ENCODE measurements around the gene CYTIP. TPM values are rescaled to one million over a fixed set of nuclear protein-coding genes. Genes with fewer than 3 reads are reported as not detected.

Gene CYTIP
- total and polyA plus RNA-seq, 7 donors = 0.21 to 2.3 (median 0.48) TPM

GRCh38 chr2:157419031-157419575 lies 24.8 kb downstream of the CYTIP start:
- no peaks in the 10 kb centered on the region for H3K4me1 ChIP-seq
- no peak for DNase-seq
- no peaks in the 10 kb centered on the region for H3K36me3 ChIP-seq (ENCODE audit: insufficient read depth in 1 of 2, low read depth in 1 of 2)
- no peak overlapping the region for H3K4me3 ChIP-seq
- no peak for ATAC-seq
- H3K27me3 ChIP-seq (ENCODE audit: insufficient read depth in 3 of 3, low read length in 2 of 3) = peaks cover 0 to 1% (median 0%) of the 10 kb centered on the region in 3 donors
- intact Hi-C loops (cut with DNase I) = no loop called here
- 82 to 84% (median 84%) methylated on average over 12 of the region's 12 CpGs for WGBS, 3 donors
- H3K9me3 ChIP-seq = no peaks in the 10 kb centered on the region
- no peak overlapping the region for H3K27ac ChIP-seq
- TF ChIP-seq CTCF (IDR thresholded peaks at IDR 0.05) = no peak

GRCh38 chr2:157418239-157418641 lies 25.6 kb downstream of the CYTIP start:
- Histone ChIP-seq H3K27me3 (ENCODE audit: insufficient read depth in 3 of 3, low read length in 2 of 3) (peaks cover 0 to 1% (median 0%) of the 10 kb centered on the region in 3 donors), H3K4me3 (no peak overlapping the region), H3K9me3 (no peaks in the 10 kb centered on the region), H3K36me3 (ENCODE audit: insufficient read depth in 1 of 2, low read depth in 1 of 2) (no peaks in the 10 kb centered on the region), H3K4me1 (no peaks in the 10 kb centered on the region), H3K27ac (no peak overlapping the region)
- intact Hi-C loops (cut with DNase I) = no loop called here
- no peak for TF ChIP-seq CTCF (IDR thresholded peaks at IDR 0.05)
- 76 to 85% (median 82%) methylated on average over 4 of the region's 4 CpGs for WGBS, 3 donors
- ATAC-seq (no peak), DNase-seq (no peak)

GRCh38 chr2:157415591-157416101 lies 28.2 kb downstream of the CYTIP start:
- no peaks in the 10 kb centered on the region for H3K36me3 ChIP-seq (ENCODE audit: insufficient read depth in 1 of 2, low read depth in 1 of 2)
- H3K9me3 ChIP-seq = no peaks in the 10 kb centered on the region
- no peak for DNase-seq
- no peak for ATAC-seq
- intact Hi-C loops (cut with DNase I) = no loop called here
- H3K4me3 ChIP-seq = no peak overlapping the region
- H3K4me1 ChIP-seq = no peaks in the 10 kb centered on the region
- 42 to 56% (median 44%) methylated on average over 13 of the region's 13 CpGs for WGBS, 3 donors
- H3K27me3 ChIP-seq (ENCODE audit: insufficient read depth in 3 of 3, low read length in 2 of 3) = peaks cover 0 to 1% (median 0%) of the 10 kb centered on the region in 3 donors
- no peak overlapping the region for H3K27ac ChIP-seq
- no peak for TF ChIP-seq CTCF (IDR thresholded peaks at IDR 0.05)

GRCh38 chr2:157414050-157414449 lies 29.8 kb downstream of the CYTIP start:
- H3K4me3 ChIP-seq = no peak overlapping the region
- peaks cover 0 to 1% (median 0%) of the 10 kb centered on the region in 3 donors for H3K27me3 ChIP-seq (ENCODE audit: insufficient read depth in 3 of 3, low read length in 2 of 3)
- TF ChIP-seq CTCF (IDR thresholded peaks at IDR 0.05) = no peak
- DNase-seq (no peak), ATAC-seq (no peak)
- H3K36me3 ChIP-seq (ENCODE audit: insufficient read depth in 1 of 2, low read depth in 1 of 2) = no peaks in the 10 kb centered on the region
- no peak overlapping the region for H3K27ac ChIP-seq
- H3K4me1 ChIP-seq = no peaks in the 10 kb centered on the region
- 86 to 92% (median 91%) methylated on average over 1 of the region's 1 CpG for WGBS, 3 donors
- intact Hi-C loops (cut with DNase I) = no loop called here
- H3K9me3 ChIP-seq = no peaks in the 10 kb centered on the region
